Measurements from ENCODE around the gene HIPK2. TPM values are rescaled to one million over a fixed set of nuclear protein-coding genes. Genes with fewer than 3 reads are reported as not detected.
A peak's percentile ranks its signal among the peaks of the same experiment; 100 is the strongest.

Gene HIPK2
- total RNA-seq, 1 donor from 2014 or later = 72.3 TPM

DNA sequence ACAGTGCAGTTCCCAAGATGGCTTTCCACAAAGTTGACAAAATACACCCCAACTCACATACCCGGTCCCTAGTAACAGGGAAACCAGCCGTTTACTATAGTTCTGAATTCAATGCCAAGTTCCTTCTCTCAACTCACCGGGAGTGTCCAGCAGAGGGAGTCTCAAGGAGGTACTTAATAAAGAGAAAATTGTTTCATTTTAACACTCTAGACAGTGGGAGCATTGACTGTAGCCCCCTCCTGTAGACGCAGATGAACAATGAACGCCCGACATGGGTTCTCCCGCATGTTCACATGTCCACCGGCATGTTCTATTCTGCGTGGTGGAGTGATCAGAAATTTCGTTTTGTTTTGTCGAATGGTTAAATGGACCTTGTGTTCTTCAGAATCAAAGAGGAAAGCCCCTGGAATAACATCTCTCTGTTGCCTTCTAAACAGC is 1.9 kb downstream of the HIPK2 start:
- H3K27me3 Mint-ChIP-seq (ENCODE audit: low read depth) = no peaks in the 10 kb centered on the region
- H3K36me3 Mint-ChIP-seq (ENCODE audit: low read depth) = no peaks in the 10 kb centered on the region
- peak overlapping the region; percentile 99 for H3K27ac Mint-ChIP-seq (ENCODE audit: unreplicated experiment)
- DNase-seq (ENCODE audit: low spot score) = no peak
- TF ChIP-seq, protein P1, sequence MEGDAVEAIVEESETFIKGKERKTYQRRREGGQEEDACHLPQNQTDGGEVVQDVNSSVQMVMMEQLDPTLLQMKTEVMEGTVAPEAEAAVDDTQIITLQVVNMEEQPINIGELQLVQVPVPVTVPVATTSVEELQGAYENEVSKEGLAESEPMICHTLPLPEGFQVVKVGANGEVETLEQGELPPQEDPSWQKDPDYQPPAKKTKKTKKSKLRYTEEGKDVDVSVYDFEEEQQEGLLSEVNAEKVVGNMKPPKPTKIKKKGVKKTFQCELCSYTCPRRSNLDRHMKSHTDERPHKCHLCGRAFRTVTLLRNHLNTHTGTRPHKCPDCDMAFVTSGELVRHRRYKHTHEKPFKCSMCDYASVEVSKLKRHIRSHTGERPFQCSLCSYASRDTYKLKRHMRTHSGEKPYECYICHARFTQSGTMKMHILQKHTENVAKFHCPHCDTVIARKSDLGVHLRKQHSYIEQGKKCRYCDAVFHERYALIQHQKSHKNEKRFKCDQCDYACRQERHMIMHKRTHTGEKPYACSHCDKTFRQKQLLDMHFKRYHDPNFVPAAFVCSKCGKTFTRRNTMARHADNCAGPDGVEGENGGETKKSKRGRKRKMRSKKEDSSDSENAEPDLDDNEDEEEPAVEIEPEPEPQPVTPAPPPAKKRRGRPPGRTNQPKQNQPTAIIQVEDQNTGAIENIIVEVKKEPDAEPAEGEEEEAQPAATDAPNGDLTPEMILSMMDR (IDR thresholded peaks at IDR 0.05) = peak; percentile 89
- peaks cover 59% of the 10 kb centered on the region for H3K4me1 Mint-ChIP-seq (ENCODE audit: low read depth)
- no peaks in the 10 kb centered on the region for H3K9me3 Mint-ChIP-seq (ENCODE audit: low read depth)
- H3K4me3 Mint-ChIP-seq (ENCODE audit: unreplicated experiment) = peak overlapping the region; percentile 92

DNA sequence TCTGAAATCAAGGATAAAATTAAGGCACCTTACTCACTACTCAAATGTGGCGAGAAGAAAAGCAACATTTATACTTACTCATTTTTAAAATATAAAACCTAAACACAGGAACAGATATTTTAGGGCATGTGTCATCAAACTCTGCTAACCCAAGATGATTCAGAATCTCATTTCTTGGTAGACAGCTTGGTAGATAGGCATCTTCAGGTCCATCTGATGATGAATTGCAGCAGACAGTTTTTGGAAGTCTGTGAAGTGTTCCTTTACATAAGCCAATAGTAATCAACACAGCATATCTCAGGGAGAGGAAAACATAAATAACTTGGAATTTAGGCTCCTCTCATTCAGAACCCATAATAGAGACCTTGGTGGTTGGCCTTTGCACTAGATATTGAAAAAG is 3.4 kb downstream of the HIPK2 start:
- Mint-ChIP-seq H3K27ac (ENCODE audit: unreplicated experiment) (peak overlapping the region; percentile 99), H3K27me3 (ENCODE audit: low read depth) (no peaks in the 10 kb centered on the region), H3K4me3 (ENCODE audit: unreplicated experiment) (no peak overlapping the region), H3K9me3 (ENCODE audit: low read depth) (no peaks in the 10 kb centered on the region), H3K4me1 (ENCODE audit: low read depth) (peaks cover 70% of the 10 kb centered on the region), H3K36me3 (ENCODE audit: low read depth) (peaks cover 4% of the 10 kb centered on the region)
- no peak for DNase-seq (ENCODE audit: low spot score)
- TF ChIP-seq, protein P1 (IDR thresholded peaks at IDR 0.05) = no peak

DNA sequence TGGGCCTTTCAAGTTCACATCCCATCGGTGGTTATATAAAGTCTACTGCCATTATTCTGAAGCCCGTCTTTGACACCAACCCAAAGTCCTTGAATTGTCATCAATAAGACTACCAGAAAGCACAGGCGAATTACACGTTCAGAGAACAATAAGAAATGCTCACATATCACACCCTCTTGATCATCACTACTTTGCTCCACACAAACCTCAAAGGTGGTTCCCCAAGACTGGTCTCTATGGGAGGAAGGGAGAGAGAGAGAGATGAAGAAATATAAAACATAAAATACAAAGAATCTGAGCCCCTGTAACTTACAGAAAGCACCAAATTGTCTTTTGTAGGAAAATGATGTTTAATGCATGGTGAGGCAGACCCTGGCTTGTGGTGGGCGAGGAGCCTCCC is 4.4 kb downstream of the HIPK2 start:
- H3K4me3 Mint-ChIP-seq (ENCODE audit: unreplicated experiment) = no peak overlapping the region
- no peaks in the 10 kb centered on the region for H3K27me3 Mint-ChIP-seq (ENCODE audit: low read depth)
- H3K36me3 Mint-ChIP-seq (ENCODE audit: low read depth) = peaks cover 6% of the 10 kb centered on the region
- H3K27ac Mint-ChIP-seq (ENCODE audit: unreplicated experiment) = peak overlapping the region; percentile 99
- no peaks in the 10 kb centered on the region for H3K9me3 Mint-ChIP-seq (ENCODE audit: low read depth)
- H3K4me1 Mint-ChIP-seq (ENCODE audit: low read depth) = peaks cover 73% of the 10 kb centered on the region
- no peak for DNase-seq (ENCODE audit: low spot score)
- TF ChIP-seq, protein P1 (IDR thresholded peaks at IDR 0.05) = no peak

DNA sequence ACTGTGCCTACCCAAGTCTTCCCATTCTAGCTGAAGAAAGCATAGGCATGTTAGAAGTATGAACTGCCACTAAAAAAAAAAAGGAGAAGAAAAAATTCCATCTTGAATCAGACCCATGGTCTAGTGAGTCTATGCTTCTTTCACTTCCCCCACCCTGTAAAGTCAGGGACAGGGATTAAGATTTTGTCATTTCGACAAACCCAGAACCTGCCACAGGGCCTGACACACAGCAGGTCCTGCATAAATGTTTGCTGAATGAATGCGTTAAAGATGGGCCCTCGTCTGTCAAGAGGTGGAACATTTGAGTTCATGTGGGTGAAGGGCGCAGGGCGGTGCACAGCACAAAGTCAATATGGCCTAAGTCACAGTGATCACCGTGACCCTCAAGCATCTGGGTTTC is 4.9 kb downstream of the HIPK2 start:
- no peaks in the 10 kb centered on the region for H3K9me3 Mint-ChIP-seq (ENCODE audit: low read depth)
- H3K4me1 Mint-ChIP-seq (ENCODE audit: low read depth) = peaks cover 78% of the 10 kb centered on the region
- TF ChIP-seq, protein P1 (IDR thresholded peaks at IDR 0.05) = no peak

DNA sequence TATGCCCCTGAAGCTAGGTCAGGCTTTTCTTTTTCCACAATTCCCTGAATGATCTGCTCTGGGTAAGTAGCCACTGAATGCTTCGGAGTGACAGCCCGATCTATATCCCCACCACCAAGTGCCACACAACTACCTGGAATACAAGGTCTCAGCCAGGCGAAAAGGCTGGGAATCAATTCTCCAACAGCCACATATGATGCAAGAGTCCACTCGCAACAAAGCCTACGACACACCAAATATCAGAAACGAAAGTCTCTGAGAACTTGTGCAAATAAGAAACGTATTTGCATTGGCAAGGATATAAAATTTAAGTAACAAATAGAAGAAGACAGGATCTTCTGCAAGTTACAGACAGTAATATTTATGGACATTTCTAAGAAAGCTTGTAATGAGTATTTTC is 5.7 kb downstream of the HIPK2 start:
- TF ChIP-seq, protein P1 (IDR thresholded peaks at IDR 0.05) = no peak
- H3K4me1 Mint-ChIP-seq (ENCODE audit: low read depth) = peaks cover 85% of the 10 kb centered on the region
- peak overlapping the region; percentile 94 for H3K27ac Mint-ChIP-seq (ENCODE audit: unreplicated experiment)

More for the DNA sequence above, 4.9 kb downstream of the HIPK2 start:
- Mint-ChIP-seq H3K27me3 (ENCODE audit: low read depth) (no peaks in the 10 kb centered on the region), H3K36me3 (ENCODE audit: low read depth) (peaks cover 6% of the 10 kb centered on the region), H3K4me3 (ENCODE audit: unreplicated experiment) (no peak overlapping the region), H3K27ac (ENCODE audit: unreplicated experiment) (peak overlapping the region; percentile 39)
- no peak for DNase-seq (ENCODE audit: low spot score)

More for the DNA sequence above, 5.7 kb downstream of the HIPK2 start:
- no peaks in the 10 kb centered on the region for H3K9me3 Mint-ChIP-seq (ENCODE audit: low read depth)
- H3K27me3 Mint-ChIP-seq (ENCODE audit: low read depth) = no peaks in the 10 kb centered on the region
- peak overlapping the region; percentile 40 for H3K4me3 Mint-ChIP-seq (ENCODE audit: unreplicated experiment)
- DNase-seq (ENCODE audit: low spot score) = no peak
- peaks cover 6% of the 10 kb centered on the region for H3K36me3 Mint-ChIP-seq (ENCODE audit: low read depth)
